BJ (cell line): ENCODE data around the gene CBX4. TPM values are rescaled to one million over a fixed set of nuclear protein-coding genes. Genes with fewer than 3 reads are reported as not detected.

Source experiments
- CTCF ChIA-PET: fragments of 350-600 bp; formaldehyde crosslinking; extraction: SDS; loops from one replicate; lab custom pipeline; 2021; ENCODE audit warnings: antibody characterized with exemption, inconsistent platforms; lab: Yijun Ruan, JAX
- POLR2A ChIA-PET: fragments of 300-600 bp; sonication (Branson Sonifier 250); formaldehyde crosslinking; extraction: SDS; loops from one replicate; lab custom pipeline; 2021; ENCODE audit warnings: antibody characterized with exemption; lab: Charles Lee
- DNase-seq: peaks from one replicate; pipeline ENCODE4 v3.0.0-alpha.2; 2011; ENCODE audit warnings: low read depth
- H3K27me3 ChIP-seq: 2 replicates; pipeline ENCODE4 v1.6.0; 2011; ENCODE audit warnings: low read length; ENCODE audit not compliant: control insufficient read depth, insufficient read depth
- H3K36me3 ChIP-seq: 2 replicates; pipeline ENCODE4 v1.5.1; 2011; ENCODE audit warnings: low read length; ENCODE audit not compliant: control insufficient read depth, insufficient read depth
- H3K4me3 ChIP-seq: 2 replicates; pipeline ENCODE4 v1.5.1; 2011; ENCODE audit warnings: low read depth, mild to moderate bottlenecking, control low read depth, low read length
- CTCF ChIP-seq: IDR thresholded peaks from 2 replicates; pipeline ENCODE4 v1.5.1; 2011; ENCODE audit warnings: low read depth, mild to moderate bottlenecking, control low read depth, inconsistent platforms, low read length, moderate library complexity; ENCODE audit not compliant: insufficient read depth
- polyA plus RNA-seq: library from polyadenylated mRNA; depleted of rRNA; stranded (reverse); fragments of >200 nt; gene quantifications from 2 replicates; pipeline ENCODE4 v1.2.3, GENCODE V29; 2011

The CBX4 gene
- polyA plus RNA-seq, 1 experiment: 10.4 TPM

- ChIA-PET POLR2A (interaction anchor here (0.8 kb wide), 1 partner anchor 17 kb away, joined by 5 read pairs; no protein-coding TSS in a partner anchor), CTCF (interaction anchor here (7.1 kb wide), 1 partner anchor 12 kb away, joined by 39 read pairs; no protein-coding TSS in a partner anchor)
- TF ChIP-seq CTCF: no peak
Measured at GRCh38 chr17:79822583-79823124, 16.6 kb downstream of the CBX4 start.

DNA sequence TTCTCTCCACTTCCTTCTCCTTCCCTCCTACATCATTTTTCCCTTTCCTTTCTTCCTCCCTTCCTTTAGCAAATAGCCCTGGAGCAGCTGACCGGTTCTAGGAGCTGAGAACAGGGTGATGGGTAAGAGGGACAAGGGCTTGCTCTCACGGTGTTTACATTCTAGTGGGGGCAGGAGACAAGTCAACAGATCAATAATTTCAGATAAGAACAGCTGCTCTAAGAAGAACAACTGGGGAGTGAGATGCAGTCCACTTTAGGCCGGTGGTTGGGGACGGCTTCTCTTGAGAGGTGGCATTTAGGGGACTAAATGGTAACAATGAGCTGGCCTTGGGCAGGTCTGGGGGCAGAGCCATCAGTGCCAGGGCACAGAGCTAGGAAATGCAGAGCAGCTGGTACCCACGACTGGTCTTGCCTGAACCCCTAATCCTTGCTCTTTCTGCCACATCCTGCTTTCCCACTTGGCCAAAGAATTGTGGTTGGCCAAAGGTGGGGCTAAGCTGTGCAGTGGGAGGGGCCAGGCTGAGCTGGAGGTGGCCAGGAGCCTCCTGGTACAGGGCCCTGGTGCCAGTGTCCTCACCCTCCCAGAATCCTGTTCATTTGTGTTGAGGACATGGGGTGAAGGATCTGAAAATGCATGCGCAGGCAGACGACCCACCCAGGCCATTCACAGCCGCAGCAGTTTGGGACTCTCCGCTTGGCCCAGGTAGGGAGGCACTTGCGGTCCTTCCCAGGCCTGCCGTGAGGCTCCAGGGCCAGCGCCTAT, 17.7 kb downstream of the CBX4 start:
- no peaks in the 10 kb centered on the region for H3K36me3 ChIP-seq
- no peak for TF ChIP-seq CTCF
- H3K4me3 ChIP-seq: no peak overlapping the region
- H3K27me3 ChIP-seq: peaks cover 33% of the 10 kb centered on the region
- POLR2A ChIA-PET: no interaction called here
- CTCF ChIA-PET: interaction anchor here (0.7 to 7.1 kb wide), 5 partner anchors 9 to 32 kb away, joined by 3 to 39 read pairs (median 4); partner anchors contain the start of gene CBX4
- DNase-seq: no peak

More at GRCh38 chr17:79822583-79823124, 16.6 kb downstream of the CBX4 start:
- DNase-seq: no peak
- H3K4me3 ChIP-seq: no peak overlapping the region
- H3K36me3 ChIP-seq: no peaks in the 10 kb centered on the region
- H3K27me3 ChIP-seq: peaks cover 23% of the 10 kb centered on the region

- CTCF ChIA-PET: interaction anchor here (0.7 to 7.1 kb wide), 4 partner anchors 9 to 19 kb away, joined by 3 to 39 read pairs (median 5); partner anchors contain the start of gene CBX4
Measured at GRCh38 chr17:79820959-79821330, 18.3 kb downstream of the CBX4 start.

GRCh38 chr17:79819534-79820276, 19.5 kb downstream of the CBX4 start:
- CTCF ChIA-PET: interaction anchor here (1.6 to 7.1 kb wide), 3 partner anchors 8 to 20 kb away, joined by 3 to 39 read pairs (median 6); partner anchors contain the start of gene CBX4
- Histone ChIP-seq H3K4me3 (no peak overlapping the region), H3K27me3 (peaks cover 46% of the 10 kb centered on the region), H3K36me3 (no peaks in the 10 kb centered on the region)
- POLR2A ChIA-PET: no interaction called here
- TF ChIP-seq CTCF: no peak
- no peak for DNase-seq

More at GRCh38 chr17:79820959-79821330, 18.3 kb downstream of the CBX4 start:
- TF ChIP-seq CTCF: no peak
- DNase-seq: no peak
- Histone ChIP-seq H3K36me3 (no peaks in the 10 kb centered on the region), H3K27me3 (peaks cover 38% of the 10 kb centered on the region), H3K4me3 (no peak overlapping the region)
- POLR2A ChIA-PET: no interaction called here
